BE2C (cell line): ENCODE results near the gene IL13. TPM values are rescaled to one million over a fixed set of nuclear protein-coding genes. Genes with fewer than 3 reads are reported as not detected.

ENCODE experiments used
- DNase-seq: peaks from one replicate; pipeline ENCODE4 v3.0.0-alpha.2; 2020
- H3K27me3 ChIP-seq: fragments of 250-450 bp; sonication (Bioruptor Pico); 2 replicates; pipeline ENCODE4 v1.5.1; 2020; ENCODE audit warnings: mild to moderate bottlenecking
- H3K36me3 ChIP-seq: fragments of 250-450 bp; sonication (Bioruptor Pico); 2 replicates; pipeline ENCODE4 v1.5.1; 2020; ENCODE audit warnings: mild to moderate bottlenecking
- H3K4me1 ChIP-seq: fragments of 250-450 bp; sonication (Bioruptor Pico); 2 replicates; pipeline ENCODE4 v1.5.1; 2020
- H3K4me3 ChIP-seq: 2 replicates; pipeline ENCODE4 v1.5.1; 2011; ENCODE audit warnings: low read depth, low read length
- H3K9me3 ChIP-seq: fragments of 250-450 bp; sonication (Bioruptor Pico); 2 replicates; pipeline ENCODE4 v1.5.1; 2020
- CTCF ChIP-seq: IDR thresholded peaks from 2 replicates; pipeline ENCODE4 v1.5.1; 2012; ENCODE audit warnings: mild to moderate bottlenecking, low read depth, low read length
- polyA plus RNA-seq: library from polyadenylated mRNA; unstranded; fragments of >200 nt; gene quantifications from one replicate; pipeline ENCODE4 v1.2.1, GENCODE V29; 2012; ENCODE audit warnings: low read depth, missing spikeins; ENCODE audit not compliant: insufficient read length, insufficient read depth

IL13 gene
- not detected for polyA plus RNA-seq

GRCh38 chr5:132657676-132658380 is at the start of gene IL13:
TSS of gene IL13 (plus strand) at chr5:132658173. CDS start at chr5:132658187, 14 bp downstream.
- DNase-seq = no peak
- Histone ChIP-seq H3K36me3 (no peaks in the 10 kb centered on the region), H3K9me3 (no peaks in the 10 kb centered on the region), H3K4me1 (no peaks in the 10 kb centered on the region), H3K27me3 (no peaks in the 10 kb centered on the region), H3K4me3 (no peak within 1 kb of the TSS)
- no peak for TF ChIP-seq CTCF

GRCh38 chr5:132611965-132612364 is 46.0 kb upstream of the IL13 start:
- no peak for DNase-seq
- Histone ChIP-seq H3K36me3 (peaks cover 28% of the 10 kb centered on the region), H3K4me1 (peaks cover 8% of the 10 kb centered on the region), H3K9me3 (0 out of 2 replicates have a peak, but pooled peaks cover 3% of the 10 kb centered on the region), H3K4me3 (no peak overlapping the region), H3K27me3 (no peaks in the 10 kb centered on the region)
- no peak for TF ChIP-seq CTCF

- Histone ChIP-seq H3K4me1 (peaks cover 5% of the 10 kb centered on the region), H3K27me3 (no peaks in the 10 kb centered on the region), H3K9me3 (0 out of 2 replicates have a peak, but pooled peaks cover 3% of the 10 kb centered on the region), H3K4me3 (no peak overlapping the region), H3K36me3 (peaks cover 28% of the 10 kb centered on the region)
- TF ChIP-seq CTCF = no peak
- DNase-seq = no peak
Observed at GRCh38 chr5:132612846-132613245, 45.1 kb upstream of the IL13 start.

- no peaks in the 10 kb centered on the region for H3K9me3 ChIP-seq
- H3K4me3 ChIP-seq = no peak overlapping the region
- DNase-seq = no peak
- H3K36me3 ChIP-seq = peaks cover 12% of the 10 kb centered on the region
- TF ChIP-seq CTCF = no peak
- no peaks in the 10 kb centered on the region for H3K4me1 ChIP-seq
- no peaks in the 10 kb centered on the region for H3K27me3 ChIP-seq
Observed at GRCh38 chr5:132621699-132622098, 36.3 kb upstream of the IL13 start.

- peaks cover 12% of the 10 kb centered on the region for H3K36me3 ChIP-seq
- H3K4me3 ChIP-seq = no peak overlapping the region
- DNase-seq = no peak
- no peaks in the 10 kb centered on the region for H3K27me3 ChIP-seq
- H3K4me1 ChIP-seq = no peaks in the 10 kb centered on the region
- H3K9me3 ChIP-seq = no peaks in the 10 kb centered on the region
- no peak for TF ChIP-seq CTCF
Observed at GRCh38 chr5:132622608-132623007, 35.4 kb upstream of the IL13 start.

GRCh38 chr5:132627470-132627869 is 30.5 kb upstream of the IL13 start:
- no peak for DNase-seq
- H3K36me3 ChIP-seq = peaks cover 10% of the 10 kb centered on the region
- H3K4me3 ChIP-seq = no peak overlapping the region
- no peaks in the 10 kb centered on the region for H3K27me3 ChIP-seq
- H3K4me1 ChIP-seq = no peaks in the 10 kb centered on the region
- no peak for TF ChIP-seq CTCF
- H3K9me3 ChIP-seq = no peaks in the 10 kb centered on the region
